Osteoblast (primary cell): ENCODE data around the gene EGFL8. TPM values are rescaled to one million over a fixed set of nuclear protein-coding genes. Genes with fewer than 3 reads are reported as not detected.

Source experiments
- DNase-seq: peaks from one replicate; pipeline ENCODE4 v3.0.0; 2011; ENCODE audit warnings: low spot score, mixed read lengths; ENCODE audit not compliant: insufficient read length; ENCODE audit errors: missing footprints
- H2AFZ ChIP-seq: 2 replicates; pipeline ENCODE4 v1.6.0; 2011; ENCODE audit warnings: mild to moderate bottlenecking, low read length
- H3K27ac ChIP-seq: 2 replicates; pipeline ENCODE4 v1.5.1; 2011; ENCODE audit warnings: mild to moderate bottlenecking, low read depth, low read length, moderate library complexity
- H3K27me3 ChIP-seq: 2 replicates; pipeline ENCODE4 v1.6.0; 2012; ENCODE audit warnings: mild to moderate bottlenecking, control low read depth, inconsistent platforms, low read length, moderate library complexity; ENCODE audit not compliant: insufficient read depth
- H3K36me3 ChIP-seq: 2 replicates; pipeline ENCODE4 v1.5.1; 2011; ENCODE audit warnings: mild to moderate bottlenecking, low read length, control low read depth, moderate library complexity; ENCODE audit not compliant: insufficient read depth
- H3K4me1 ChIP-seq: 2 replicates; pipeline ENCODE4 v1.5.1; 2011; ENCODE audit warnings: mild to moderate bottlenecking, low read length, control low read depth, moderate library complexity; ENCODE audit not compliant: insufficient read depth
- H3K4me2 ChIP-seq: 2 replicates; pipeline ENCODE4 v1.6.0; 2011; ENCODE audit warnings: mild to moderate bottlenecking, low read length; ENCODE audit not compliant: insufficient read depth
- H3K4me3 ChIP-seq: fragments of 200-600 bp; sonication (generic); 3 replicates; pipeline ENCODE4 v1.5.1; 2012; ENCODE audit warnings: mild to moderate bottlenecking, low read length, inconsistent platforms; ENCODE audit not compliant: insufficient read depth
- H3K79me2 ChIP-seq: 2 replicates; pipeline ENCODE4 v1.6.0; 2012; ENCODE audit warnings: mild to moderate bottlenecking, low read length, control low read depth, inconsistent platforms; ENCODE audit not compliant: insufficient read depth
- H3K9me3 ChIP-seq: 2 replicates; pipeline ENCODE4 v1.5.1; 2011; ENCODE audit warnings: low read depth, low read length, control low read depth
- H4K20me1 ChIP-seq: 2 replicates; pipeline ENCODE4 v1.6.0; 2012; ENCODE audit warnings: mild to moderate bottlenecking, low read length, control low read depth; ENCODE audit not compliant: insufficient read depth
- CTCF ChIP-seq: IDR thresholded peaks from 2 replicates; pipeline ENCODE4 v1.5.1; 2011; ENCODE audit warnings: mild to moderate bottlenecking, low read depth, low read length, moderate library complexity; ENCODE audit errors: extremely low read depth
- total RNA-seq: library from RNA; depleted of rRNA; stranded (reverse); fragments of >200 nt; gene quantifications from 2 replicates; pipeline ENCODE4 v1.2.3, GENCODE V29; 2012

Gene EGFL8
- total RNA-seq, 1 donor: 0.36 TPM

DNA sequence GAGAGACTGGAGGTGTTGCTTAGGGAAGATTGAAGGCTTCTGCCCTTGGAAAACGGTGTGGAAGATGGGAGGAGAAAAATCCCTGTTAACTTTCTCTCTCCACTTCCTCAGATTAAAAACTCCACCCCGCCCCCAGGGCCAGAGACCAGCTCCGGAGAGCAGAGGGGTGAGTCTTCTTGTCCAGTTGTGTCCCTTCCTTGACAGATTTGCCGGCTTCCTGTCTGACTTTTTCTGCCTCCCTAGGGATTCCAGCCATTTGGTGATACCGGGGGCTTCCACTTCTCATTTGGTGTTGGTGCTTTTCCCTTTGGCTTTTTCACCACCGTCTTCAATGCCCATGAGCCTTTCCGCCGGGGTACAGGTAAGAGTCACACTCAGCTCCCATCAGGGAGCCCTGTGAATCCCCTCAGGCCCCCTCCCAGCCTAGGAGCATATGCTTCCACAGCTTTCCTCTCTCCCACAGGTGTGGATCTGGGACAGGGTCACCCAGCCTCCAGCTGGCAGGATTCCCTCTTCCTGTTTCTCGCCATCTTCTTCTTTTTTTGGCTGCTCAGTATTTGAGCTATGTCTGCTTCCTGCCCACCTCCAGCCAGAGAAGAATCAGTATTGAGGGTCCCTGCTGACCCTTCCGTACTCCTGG, 15.5 kb downstream of the EGFL8 start:
- Histone ChIP-seq H3K4me1 (peaks cover 30% of the 10 kb centered on the region), H3K79me2 (peaks cover 21% of the 10 kb centered on the region), H2AFZ (no peak overlapping the region), H3K27me3 (no peaks in the 10 kb centered on the region), H4K20me1 (no peaks in the 10 kb centered on the region), H3K4me2 (no peak overlapping the region), H3K36me3 (peaks cover 31% of the 10 kb centered on the region), H3K4me3 (no peak overlapping the region), H3K27ac (no peak overlapping the region), H3K9me3 (no peaks in the 10 kb centered on the region)
- peak; percentile 49 for DNase-seq
- TF ChIP-seq CTCF: no peak

- H4K20me1 ChIP-seq: no peaks in the 10 kb centered on the region
- peaks cover 10% of the 10 kb centered on the region for H3K79me2 ChIP-seq
- no peak overlapping the region for H3K27ac ChIP-seq
- H3K9me3 ChIP-seq: no peaks in the 10 kb centered on the region
- no peak overlapping the region for H3K4me2 ChIP-seq
- H3K4me1 ChIP-seq: peaks cover 23% of the 10 kb centered on the region
- H3K36me3 ChIP-seq: peaks cover 35% of the 10 kb centered on the region
- no peak for TF ChIP-seq CTCF
- no peak overlapping the region for H3K4me3 ChIP-seq
- peak; percentile 15 for DNase-seq
- no peak overlapping the region for H2AFZ ChIP-seq
- no peaks in the 10 kb centered on the region for H3K27me3 ChIP-seq
Observed at GRCh38 chr6:32181148-32181702, 16.8 kb downstream of the EGFL8 start.

GRCh38 chr6:32181915-32182529, 17.6 kb downstream of the EGFL8 start:
- no peak for TF ChIP-seq CTCF
- H3K9me3 ChIP-seq: no peaks in the 10 kb centered on the region
- peaks cover 15% of the 10 kb centered on the region for H3K4me1 ChIP-seq
- no peaks in the 10 kb centered on the region for H3K27me3 ChIP-seq
- H3K4me3 ChIP-seq: no peak overlapping the region
- H4K20me1 ChIP-seq: no peaks in the 10 kb centered on the region
- H2AFZ ChIP-seq: no peak overlapping the region
- no peak overlapping the region for H3K27ac ChIP-seq
- DNase-seq: peak; percentile 71
- H3K4me2 ChIP-seq: no peak overlapping the region
- peaks cover 11% of the 10 kb centered on the region for H3K79me2 ChIP-seq
- peaks cover 43% of the 10 kb centered on the region for H3K36me3 ChIP-seq

GRCh38 chr6:32182555-32182981, 18.2 kb downstream of the EGFL8 start:
- peaks cover 9% of the 10 kb centered on the region for H3K4me1 ChIP-seq
- peaks cover 15% of the 10 kb centered on the region for H3K79me2 ChIP-seq
- no peak overlapping the region for H3K27ac ChIP-seq
- TF ChIP-seq CTCF: no peak
- no peaks in the 10 kb centered on the region for H3K9me3 ChIP-seq
- H3K36me3 ChIP-seq: peaks cover 49% of the 10 kb centered on the region
- no peak overlapping the region for H2AFZ ChIP-seq
- peak; percentile 50 for DNase-seq
- no peaks in the 10 kb centered on the region for H4K20me1 ChIP-seq
- H3K4me3 ChIP-seq: no peak overlapping the region
- H3K4me2 ChIP-seq: no peak overlapping the region
- no peaks in the 10 kb centered on the region for H3K27me3 ChIP-seq
